Choroid plexus epithelial cell (primary cell): Measurements from ENCODE around the gene CUL3.

ENCODE experiments used
- DNase-seq: peaks from one replicate; pipeline ENCODE4 v3.0.0-alpha.2; 2010; ENCODE audit warnings: low read depth
- H3K4me3 ChIP-seq: 2 replicates; pipeline ENCODE4 v1.5.1; 2011; ENCODE audit warnings: low read depth, mild to moderate bottlenecking, control low read depth, low read length, moderate library complexity
- CTCF ChIP-seq: conservative IDR thresholded peaks from 2 replicates; pipeline ENCODE4 v1.5.1; 2011; ENCODE audit warnings: low read depth, mild to moderate bottlenecking, control low read depth, inconsistent platforms, low read length, moderate library complexity

CUL3 gene

GRCh38 chr2:224440988-224441387 is 144.2 kb downstream of the CUL3 start:
- H3K4me3 ChIP-seq, result no peak overlapping the region
- TF ChIP-seq CTCF, result no peak
- DNase-seq, result no peak

GRCh38 chr2:224438726-224439125 is 146.4 kb downstream of the CUL3 start:
- no peak for TF ChIP-seq CTCF
- H3K4me3 ChIP-seq, result no peak overlapping the region
- DNase-seq, result no peak

DNA sequence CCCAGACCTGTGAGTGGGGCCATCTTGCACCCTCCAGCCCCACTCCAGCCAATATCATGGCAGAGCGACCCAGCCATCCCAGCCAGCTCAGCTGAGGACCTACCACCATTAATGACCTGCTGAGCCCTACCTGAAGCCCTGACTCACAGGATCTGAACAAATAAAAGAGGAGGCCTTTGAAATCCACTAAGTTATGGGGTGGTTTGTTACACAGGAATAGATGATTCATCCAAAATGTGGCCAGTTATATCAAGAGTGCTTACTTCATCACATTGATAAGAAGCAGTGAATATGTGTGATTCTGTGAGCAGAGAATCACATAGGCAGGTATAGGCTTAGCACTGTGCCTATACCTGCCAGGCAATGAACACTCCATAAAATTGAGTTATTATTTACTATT is 148.5 kb downstream of the CUL3 start:
- DNase-seq, result peak; percentile 9
- TF ChIP-seq CTCF, result no peak
- H3K4me3 ChIP-seq, result no peak overlapping the region

DNA sequence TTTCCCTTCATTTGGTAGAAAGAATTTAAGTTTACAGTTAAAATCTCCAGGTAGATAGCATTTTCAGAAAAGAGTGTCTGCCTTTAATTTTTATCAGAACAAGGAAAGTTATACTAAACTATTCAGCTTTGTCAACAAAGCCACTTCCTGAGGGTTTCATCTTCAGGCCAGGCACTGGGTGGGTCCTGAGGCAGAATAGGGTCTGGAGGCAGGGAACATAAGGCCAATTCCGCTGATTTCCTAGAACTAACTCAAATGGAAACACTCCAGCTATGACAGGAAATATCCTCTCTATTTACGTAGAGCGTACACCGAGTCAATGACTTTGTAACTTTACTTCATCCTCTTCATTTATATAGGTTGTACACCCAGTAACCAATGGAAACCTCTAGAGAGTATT is 150.5 kb downstream of the CUL3 start:
- no peak overlapping the region for H3K4me3 ChIP-seq
- no peak for DNase-seq
- no peak for TF ChIP-seq CTCF

- no peak for TF ChIP-seq CTCF
- DNase-seq, result no peak
- no peak overlapping the region for H3K4me3 ChIP-seq
These were observed 151.7 kb downstream of the CUL3 start for GRCh38 chr2:224433442-224433841.

DNA sequence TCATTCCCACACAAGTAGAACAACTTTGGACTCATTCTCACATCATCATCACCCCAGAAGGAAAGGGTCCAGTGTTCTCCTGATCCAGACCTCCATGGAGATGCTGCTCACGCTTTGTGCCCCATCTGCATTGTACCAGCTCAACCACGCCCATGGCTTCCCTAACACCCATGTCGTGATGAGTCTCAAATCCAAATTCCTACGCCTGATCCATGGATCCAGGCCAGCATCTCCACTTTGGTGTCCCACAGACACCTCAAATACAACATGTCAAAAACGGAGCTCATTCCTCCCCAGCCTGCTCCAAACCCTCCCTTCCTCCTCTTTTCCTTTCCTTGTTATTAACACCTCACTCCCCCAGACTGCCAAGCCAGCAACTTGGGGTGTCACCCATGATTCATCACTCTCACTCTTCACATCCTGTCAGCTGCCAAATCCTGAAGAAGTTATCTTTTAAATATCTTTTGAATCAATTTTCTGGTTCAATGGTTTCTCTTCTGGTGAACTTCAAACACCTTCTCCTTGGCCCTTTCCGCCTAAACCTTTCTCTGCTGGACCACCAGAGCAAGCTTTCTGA is 153.1 kb downstream of the CUL3 start:
- H3K4me3 ChIP-seq, result no peak overlapping the region
- no peak for DNase-seq
- no peak for TF ChIP-seq CTCF

GRCh38 chr2:224429441-224429810 is 155.7 kb downstream of the CUL3 start:
- DNase-seq, result no peak
- H3K4me3 ChIP-seq, result no peak overlapping the region
- no peak for TF ChIP-seq CTCF
